Measurements from ENCODE around the gene GIGYF2.
"Not testable (repeated sequence)": the region's sequence is repeated elsewhere in the genome, so short reads cannot be mapped to it uniquely, and the experiment has no call there.

The GIGYF2 gene

GRCh38 chr2:232700154-232700553 is 3.0 kb downstream of the GIGYF2 start:
- no peak for TF ChIP-seq EZH2phosphoT487 (IDR thresholded peaks at IDR 0.05; ENCODE audit: low read depth)
- no peak for TF ChIP-seq CTCF (IDR thresholded peaks at IDR 0.05; ENCODE audit: low read depth, low read length)
- H3K9ac ChIP-seq (ENCODE audit: low read length): no peak overlapping the region
- peaks cover 17% of the 10 kb centered on the region for H3K4me1 ChIP-seq (ENCODE audit: low read length)
- H3K4me3 ChIP-seq (ENCODE audit: low read length): no peak overlapping the region
- no peaks in the 10 kb centered on the region for H3K9me3 ChIP-seq (ENCODE audit: insufficient read depth, low read length)
- H3K27ac ChIP-seq (ENCODE audit: low read length): no peak overlapping the region
- no peaks in the 10 kb centered on the region for H3K27me3 ChIP-seq (ENCODE audit: low read depth, low read length)
- peaks cover 20% of the 10 kb centered on the region for H3K36me3 ChIP-seq (replicated peaks; ENCODE audit: low read depth, low read length)
- H3K4me2 ChIP-seq (ENCODE audit: low read length): no peak overlapping the region
- peaks cover 73% of the 10 kb centered on the region for H3K79me2 ChIP-seq (ENCODE audit: low read length)
- peaks cover 9% of the 10 kb centered on the region; the same call in 1 of the 2 replicates for H4K20me1 ChIP-seq (ENCODE audit: insufficient read depth, low read length)
- H2AFZ ChIP-seq (ENCODE audit: low read depth, low read length): no peak overlapping the region

- H3K4me2 ChIP-seq (ENCODE audit: low read length): no peak overlapping the region
- no peak overlapping the region for H3K4me3 ChIP-seq (ENCODE audit: low read length)
- H3K27me3 ChIP-seq (ENCODE audit: low read depth, low read length): no peaks in the 10 kb centered on the region
- H2AFZ ChIP-seq (ENCODE audit: low read depth, low read length): no peak overlapping the region
- no peaks in the 10 kb centered on the region for H3K4me1 ChIP-seq (ENCODE audit: low read length)
- H3K9ac ChIP-seq (ENCODE audit: low read length): no peak overlapping the region
- no peaks in the 10 kb centered on the region for H4K20me1 ChIP-seq (ENCODE audit: insufficient read depth, low read length)
- H3K36me3 ChIP-seq (replicated peaks; ENCODE audit: low read depth, low read length): peaks cover 15% of the 10 kb centered on the region
- TF ChIP-seq CTCF (IDR thresholded peaks at IDR 0.05; ENCODE audit: low read depth, low read length): no peak
- no peak for TF ChIP-seq EZH2phosphoT487 (IDR thresholded peaks at IDR 0.05; ENCODE audit: low read depth)
- H3K79me2 ChIP-seq (ENCODE audit: low read length): peaks cover 41% of the 10 kb centered on the region
- H3K9me3 ChIP-seq (ENCODE audit: insufficient read depth, low read length): no peaks in the 10 kb centered on the region
- no peak overlapping the region for H3K27ac ChIP-seq (ENCODE audit: low read length)
Measured at GRCh38 chr2:232707076-232707475, 9.9 kb downstream of the GIGYF2 start.

GRCh38 chr2:232713505-232713904 is 16.4 kb downstream of the GIGYF2 start:
- no peak overlapping the region for H3K27ac ChIP-seq (ENCODE audit: low read length)
- TF ChIP-seq CTCF (IDR thresholded peaks at IDR 0.05; ENCODE audit: low read depth, low read length): no peak
- TF ChIP-seq EZH2phosphoT487 (IDR thresholded peaks at IDR 0.05; ENCODE audit: low read depth): no peak
- H3K9me3 ChIP-seq (ENCODE audit: insufficient read depth, low read length): no peaks in the 10 kb centered on the region
- H2AFZ ChIP-seq (ENCODE audit: low read depth, low read length): no peak overlapping the region
- no peaks in the 10 kb centered on the region for H3K27me3 ChIP-seq (ENCODE audit: low read depth, low read length)
- H4K20me1 ChIP-seq (ENCODE audit: insufficient read depth, low read length): 0 out of 2 replicates have a peak, but pooled peaks cover 3% of the 10 kb centered on the region
- no peak overlapping the region for H3K4me2 ChIP-seq (ENCODE audit: low read length)
- peaks cover 60% of the 10 kb centered on the region for H3K79me2 ChIP-seq (ENCODE audit: low read length)
- H3K4me3 ChIP-seq (ENCODE audit: low read length): no peak overlapping the region
- H3K9ac ChIP-seq (ENCODE audit: low read length): no peak overlapping the region
- H3K36me3 ChIP-seq (replicated peaks; ENCODE audit: low read depth, low read length): peaks cover 9% of the 10 kb centered on the region
- H3K4me1 ChIP-seq (ENCODE audit: low read length): no peaks in the 10 kb centered on the region

- Histone ChIP-seq H3K36me3 (replicated peaks; ENCODE audit: low read depth, low read length) (peaks cover 16% of the 10 kb centered on the region), H3K4me3 (ENCODE audit: low read length) (no peak overlapping the region), H3K4me2 (ENCODE audit: low read length) (no peak overlapping the region), H4K20me1 (ENCODE audit: insufficient read depth, low read length) (0 out of 2 replicates have a peak, but pooled peaks cover 4% of the 10 kb centered on the region), H3K9me3 (ENCODE audit: insufficient read depth, low read length) (no peaks in the 10 kb centered on the region), H3K79me2 (ENCODE audit: low read length) (peaks cover 74% of the 10 kb centered on the region), H3K4me1 (ENCODE audit: low read length) (no peaks in the 10 kb centered on the region), H2AFZ (ENCODE audit: low read depth, low read length) (no peak overlapping the region), H3K9ac (ENCODE audit: low read length) (no peak overlapping the region), H3K27me3 (ENCODE audit: low read depth, low read length) (no peaks in the 10 kb centered on the region), H3K27ac (ENCODE audit: low read length) (no peak overlapping the region)
- no peak for TF ChIP-seq CTCF (IDR thresholded peaks at IDR 0.05; ENCODE audit: low read depth, low read length)
- TF ChIP-seq EZH2phosphoT487 (IDR thresholded peaks at IDR 0.05; ENCODE audit: low read depth): no peak
Measured at GRCh38 chr2:232714969-232715368, 17.8 kb downstream of the GIGYF2 start.

GRCh38 chr2:232720056-232720455 is 22.9 kb downstream of the GIGYF2 start:
- not testable (repeated sequence) for H3K4me1 ChIP-seq (ENCODE audit: low read length); H3K27ac ChIP-seq (ENCODE audit: low read length); H3K9me3 ChIP-seq (ENCODE audit: insufficient read depth, low read length); H3K9ac ChIP-seq (ENCODE audit: low read length); H3K4me2 ChIP-seq (ENCODE audit: low read length); H3K4me3 ChIP-seq (ENCODE audit: low read length); H3K27me3 ChIP-seq (ENCODE audit: low read depth, low read length); H2AFZ ChIP-seq (ENCODE audit: low read depth, low read length); H4K20me1 ChIP-seq (ENCODE audit: insufficient read depth, low read length)
- Histone ChIP-seq H3K79me2 (ENCODE audit: low read length) (peaks cover 68% of the 10 kb centered on the region), H3K36me3 (replicated peaks; ENCODE audit: low read depth, low read length) (peaks cover 16% of the 10 kb centered on the region)

Data from OCI-LY3 (cell line).